OCI-LY7 (cell line): ENCODE data around the gene GGT5. TPM values are rescaled to one million over a fixed set of nuclear protein-coding genes. Genes with fewer than 3 reads are reported as not detected.
"Not testable (repeated sequence)": the region's sequence is repeated elsewhere in the genome, so short reads cannot be mapped to it uniquely, and the experiment has no call there.

Experiments
- BruUV-seq: library from RNA; stranded (reverse); fragments of 400-500 nt; replicated peaks from 2 replicates; lab custom pipeline; 2021; lab: Mats Ljungman, UMichigan
- CTCF ChIA-PET: fragments of 300-600 bp; sonication (Branson Sonifier 250); formaldehyde crosslinking; loops from one replicate; lab custom pipeline; 2022; ENCODE audit warnings: antibody characterized with exemption; ENCODE audit not compliant: unreplicated experiment; lab: Charles Lee
- POLR2A ChIA-PET: fragments of 300-600 bp; sonication (Branson Sonifier 250); formaldehyde crosslinking; loops from one replicate; lab custom pipeline; 2022; ENCODE audit warnings: antibody characterized with exemption; lab: Charles Lee
- DNase-seq: peaks from one replicate; pipeline ENCODE4 v3.0.0-alpha.2; 2015; ENCODE audit warnings: low spot score
- H2AFZ ChIP-seq: fragments of 200-600 bp; sonication (generic), shearing (Covaris generic); 2 replicates; pipeline ENCODE4 v1.6.1; 2014; ENCODE audit warnings: mild to moderate bottlenecking, antibody characterized with exemption, low read length, moderate library complexity
- H3K27ac ChIP-seq: fragments of 200-600 bp; sonication (generic); 2 replicates; pipeline ENCODE4 v1.5.1; 2014; ENCODE audit warnings: mixed run types, low read depth, mild to moderate bottlenecking, moderate library complexity, low read length, inconsistent platforms; ENCODE audit not compliant: poor library complexity, severe bottlenecking
- H3K36me3 ChIP-seq: fragments of 200-600 bp; sonication (generic); 2 replicates; pipeline ENCODE4 v1.6.1; 2014; ENCODE audit warnings: mild to moderate bottlenecking, antibody characterized with exemption, low read length, moderate library complexity, mixed read lengths; ENCODE audit not compliant: insufficient read depth
- H3K4me1 ChIP-seq: fragments of 200-600 bp; sonication (generic); 2 replicates; pipeline ENCODE4 v1.5.1; 2014; ENCODE audit warnings: mild to moderate bottlenecking, low read length; ENCODE audit not compliant: insufficient read depth, poor library complexity, severe bottlenecking
- H3K4me2 ChIP-seq: fragments of 200-600 bp; sonication (generic); 2 replicates; pipeline ENCODE4 v1.6.1; 2014; ENCODE audit warnings: mild to moderate bottlenecking, low read length
- H3K4me3 ChIP-seq: fragments of 200-600 bp; sonication (generic); 2 replicates; pipeline ENCODE4 v1.5.1; 2014; ENCODE audit warnings: mild to moderate bottlenecking, low read depth, low read length; ENCODE audit not compliant: poor library complexity, severe bottlenecking
- H3K79me2 ChIP-seq: fragments of 200-600 bp; sonication (generic); 2 replicates; pipeline ENCODE4 v1.6.1; 2016; ENCODE audit warnings: low read depth, mild to moderate bottlenecking, low read length, moderate library complexity, mixed read lengths; ENCODE audit not compliant: insufficient read depth
- H3K9me2 ChIP-seq: fragments of 200-600 bp; sonication (generic); 2 replicates; pipeline ENCODE4 v1.6.1; 2016; ENCODE audit warnings: mild to moderate bottlenecking, low read length, mixed read lengths; ENCODE audit not compliant: insufficient read depth
- H3K9me3 ChIP-seq: fragments of 200-600 bp; sonication (generic); 2 replicates; pipeline ENCODE4 v1.6.1; 2014; ENCODE audit warnings: mild to moderate bottlenecking, mixed run types, low read length, mixed read lengths
- H4K20me1 ChIP-seq: fragments of 200-600 bp; sonication (generic); 2 replicates; pipeline ENCODE4 v1.6.1; 2014; ENCODE audit warnings: mild to moderate bottlenecking, antibody characterized with exemption, low read length, moderate library complexity, mixed read lengths; ENCODE audit not compliant: insufficient read depth
- CTCF ChIP-seq: fragments of 200-600 bp; sonication (generic); conservative IDR thresholded peaks from 2 replicates; pipeline ENCODE4 v1.5.1; 2014; ENCODE audit warnings: mild to moderate bottlenecking, antibody characterized with exemption, low read length, moderate library complexity, mixed read lengths
- EZH2phosphoT487 ChIP-seq: fragments of 200-600 bp; sonication (generic); IDR thresholded peaks from 2 replicates; pipeline ENCODE4 v1.6.1; 2018; ENCODE audit warnings: low read depth, borderline replicate concordance, mild to moderate bottlenecking, mixed run types, antibody characterized with exemption, low read length, moderate library complexity, mixed read lengths
- intact Hi-C: fragments of 100-400 bp; cut with micrococcal nuclease; formaldehyde crosslinking; loops from one replicate; pipeline ENCODE4 v1.10.0; 2022; ENCODE audit not compliant: unreplicated experiment
- total RNA-seq, 2 experiments: library from RNA; depleted of rRNA in 1 of 2; stranded (reverse); fragments of >200 nt in 1 of 2; shearing (Covaris generic) in 1 of 2; gene quantifications; 2 replicates each; pipeline ENCODE4 v1.2.3, GENCODE V29; 2014 to 2022

GGT5 gene
- total RNA-seq, 2 experiments from 2014 or later: 0.06 TPM; not detected in 1

- Histone ChIP-seq H3K79me2 (peaks cover 73% of the 10 kb centered on the region), H4K20me1 (peaks cover 15% of the 10 kb centered on the region; the same call in 1 of the 2 replicates), H3K36me3 (peaks cover 31% of the 10 kb centered on the region), H3K4me1 (peaks cover 7% of the 10 kb centered on the region), H2AFZ (no peak overlapping the region), H3K9me3 (no peaks in the 10 kb centered on the region), H3K4me3 (no peak overlapping the region), H3K4me2 (no peak overlapping the region), H3K27ac (no peak overlapping the region), H3K9me2 (no peaks in the 10 kb centered on the region)
- no TSS peak for BruUV-seq
- ChIA-PET POLR2A (no interaction called here), CTCF (no interaction called here)
- no peak for DNase-seq
- intact Hi-C loops: no loop called here
- TF ChIP-seq EZH2phosphoT487 (no peak), CTCF (no peak)
Observed at GRCh38 chr22:24282401-24282800, 37.5 kb upstream of the GGT5 start.

GRCh38 chr22:24280363-24280762, 35.5 kb upstream of the GGT5 start:
- CTCF ChIA-PET, H3K9me2 ChIP-seq, POLR2A ChIA-PET, H2AFZ ChIP-seq, H3K9me3 ChIP-seq, H3K4me3 ChIP-seq, H3K4me1 ChIP-seq, H3K4me2 ChIP-seq, H3K27ac ChIP-seq, intact Hi-C loops, DNase-seq: not testable (repeated sequence)
- BruUV-seq: TSS peak; percentile 1
- peaks cover 74% of the 10 kb centered on the region for H3K79me2 ChIP-seq
- peaks cover 12% of the 10 kb centered on the region; the same call in 1 of the 2 replicates for H4K20me1 ChIP-seq
- H3K36me3 ChIP-seq: peaks cover 37% of the 10 kb centered on the region

- H3K9me2 ChIP-seq, POLR2A ChIA-PET, H2AFZ ChIP-seq, BruUV-seq, intact Hi-C loops, H4K20me1 ChIP-seq, H3K9me3 ChIP-seq, CTCF ChIA-PET: not testable (repeated sequence)
- Histone ChIP-seq H3K36me3 (peaks cover 18% of the 10 kb centered on the region), H3K27ac (peak overlapping the region; percentile 4), H3K79me2 (peaks cover 74% of the 10 kb centered on the region), H3K4me3 (peak overlapping the region; percentile 2), H3K4me1 (peaks cover 26% of the 10 kb centered on the region), H3K4me2 (peak overlapping the region; percentile 80)
- TF ChIP-seq CTCF: peak; percentile 60
- peak; percentile 24 for DNase-seq
Observed at GRCh38 chr22:24274696-24275405, 30.0 kb upstream of the GGT5 start.

GRCh38 chr22:24273906-24274305, 29.0 kb upstream of the GGT5 start:
- peaks cover 26% of the 10 kb centered on the region for H3K4me1 ChIP-seq
- H3K9me2 ChIP-seq, H3K9me3 ChIP-seq, DNase-seq, BruUV-seq, intact Hi-C loops, H4K20me1 ChIP-seq, H2AFZ ChIP-seq, CTCF ChIA-PET: not testable (repeated sequence)
- peak overlapping the region; percentile 80 for H3K4me2 ChIP-seq
- peaks cover 70% of the 10 kb centered on the region for H3K79me2 ChIP-seq
- H3K27ac ChIP-seq: peak overlapping the region; percentile 0
- peaks cover 18% of the 10 kb centered on the region for H3K36me3 ChIP-seq
- POLR2A ChIA-PET: interaction anchor here (1.6 kb wide), 1 partner anchor 12 kb away, joined by 3 read pairs; no protein-coding TSS in a partner anchor
- peak overlapping the region; percentile 95 for H3K4me3 ChIP-seq

- CTCF ChIA-PET, H3K9me3 ChIP-seq, BruUV-seq, DNase-seq, H4K20me1 ChIP-seq, intact Hi-C loops, H2AFZ ChIP-seq, H3K9me2 ChIP-seq, H3K27ac ChIP-seq: not testable (repeated sequence)
- peaks cover 18% of the 10 kb centered on the region for H3K36me3 ChIP-seq
- H3K4me2 ChIP-seq: peak overlapping the region; percentile 80
- peaks cover 64% of the 10 kb centered on the region for H3K79me2 ChIP-seq
- POLR2A ChIA-PET: interaction anchor here (1.0 to 1.6 kb wide), 2 partner anchors 12 to 154 kb away, joined by 3 read pairs; no protein-coding TSS in a partner anchor
- peak overlapping the region; percentile 95 for H3K4me3 ChIP-seq
- H3K4me1 ChIP-seq: peaks cover 26% of the 10 kb centered on the region
Observed at GRCh38 chr22:24273031-24273430, 28.1 kb upstream of the GGT5 start.
